Immature natural killer cell (primary cell): Measurements from ENCODE around the gene COL23A1. TPM values are rescaled to one million over a fixed set of nuclear protein-coding genes. Genes with fewer than 3 reads are reported as not detected.

Experiments used
- DNase-seq, 3 donors: peaks; one replicate each; pipeline ENCODE4 v3.0.0; 2022; ENCODE audit warnings: mixed read lengths in 1 of 3
- H3K27ac Mint-ChIP-seq, 6 donors: one replicate each; pipeline ENCODE4 v1.8.0; 2020; ENCODE audit warnings: mixed read lengths in 6 of 6, mild to moderate bottlenecking in 5 of 6, inconsistent platforms in 4 of 6, moderate library complexity in 3 of 6
- H3K27me3 Mint-ChIP-seq, 3 donors: one replicate each; pipeline ENCODE4 v1.8.0; 2020 to 2021; ENCODE audit warnings: low read depth in 3 of 3, mild to moderate bottlenecking in 3 of 3, mixed read lengths in 3 of 3, moderate library complexity in 3 of 3, inconsistent platforms in 1 of 3
- H3K36me3 Mint-ChIP-seq, 3 donors: one replicate each; pipeline ENCODE4 v1.8.0; 2020; ENCODE audit warnings: mixed read lengths in 3 of 3, inconsistent platforms in 2 of 3, mild to moderate bottlenecking in 2 of 3
- H3K4me1 Mint-ChIP-seq, 2 donors: one replicate each; pipeline ENCODE4 v1.8.0; 2020; ENCODE audit warnings: inconsistent platforms in 2 of 2, mild to moderate bottlenecking in 2 of 2, mixed read lengths in 2 of 2, moderate library complexity in 1 of 2
- H3K4me3 Mint-ChIP-seq, 5 donors: one replicate each; pipeline ENCODE4 v1.8.0; 2020; ENCODE audit warnings: mild to moderate bottlenecking in 5 of 5, mixed read lengths in 5 of 5, inconsistent platforms in 3 of 5, moderate library complexity in 3 of 5
- H3K9me3 Mint-ChIP-seq, 6 donors: one replicate each; pipeline ENCODE4 v1.8.0; 2020; ENCODE audit warnings: mild to moderate bottlenecking in 6 of 6, mixed read lengths in 6 of 6, inconsistent platforms in 4 of 6, moderate library complexity in 3 of 6
- polyA plus RNA-seq, 3 donors: library from polyadenylated mRNA; unstranded; fragments of 300-500 nt; fragmentation: Illumina TruSeq; gene quantifications; one replicate each; pipeline ENCODE4 v1.2.3, GENCODE V29; 2021

COL23A1 gene
- polyA plus RNA-seq, 3 donors from 2014 or later: 0.40 to 0.78 TPM; not detected in 1

DNA sequence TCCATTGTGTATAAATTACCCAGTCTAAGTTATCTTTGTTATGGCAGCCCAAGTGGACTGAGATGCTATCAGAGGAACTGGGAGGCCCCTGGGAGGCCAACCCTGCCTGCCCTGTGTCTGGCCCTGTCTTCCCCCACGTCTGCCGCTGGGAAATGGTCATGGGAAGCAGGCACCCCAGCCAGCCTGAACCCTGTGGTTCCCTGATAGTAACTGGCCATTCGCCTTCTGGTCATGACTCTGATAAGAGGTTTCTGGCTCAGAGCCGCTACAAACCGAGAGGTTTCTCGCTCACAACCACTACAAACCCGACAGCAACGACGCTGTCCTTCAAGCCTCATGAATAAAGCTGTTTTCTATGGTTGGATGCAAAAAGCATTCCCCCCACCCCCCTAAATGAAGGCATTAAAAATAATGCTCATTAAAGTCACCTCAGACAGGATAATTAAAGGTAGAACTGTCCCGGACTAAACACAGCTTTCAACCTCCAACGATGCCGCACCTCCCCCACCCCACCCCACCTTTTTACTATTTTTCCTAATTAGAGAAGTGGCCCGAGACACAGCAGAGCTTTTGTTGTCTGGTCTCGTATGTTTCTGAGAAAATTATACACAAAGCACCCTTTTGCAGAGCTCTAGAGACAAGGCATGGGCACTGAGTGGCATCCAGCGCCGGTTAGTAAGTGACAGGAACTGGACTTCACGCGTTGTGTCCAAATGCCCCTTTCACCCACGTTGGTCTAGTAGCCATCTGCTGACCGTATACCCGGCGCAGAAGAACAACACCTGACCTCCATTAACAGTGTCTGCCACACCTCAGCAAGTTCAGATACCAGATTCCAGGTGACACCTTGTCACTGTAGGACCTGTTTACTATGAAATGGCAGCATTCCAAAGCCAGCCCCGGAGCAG is 140.8 kb downstream of the COL23A1 start:
- DNase-seq: no peak
- Mint-ChIP-seq H3K9me3 (no peaks in the 10 kb centered on the region), H3K27me3 (peaks cover 1 to 6% (median 3%) of the 10 kb centered on the region in 3 donors), H3K4me3 (no peak overlapping the region), H3K36me3 (no peaks in the 10 kb centered on the region), H3K4me1 (no peaks in the 10 kb centered on the region), H3K27ac (no peak overlapping the region)

DNA sequence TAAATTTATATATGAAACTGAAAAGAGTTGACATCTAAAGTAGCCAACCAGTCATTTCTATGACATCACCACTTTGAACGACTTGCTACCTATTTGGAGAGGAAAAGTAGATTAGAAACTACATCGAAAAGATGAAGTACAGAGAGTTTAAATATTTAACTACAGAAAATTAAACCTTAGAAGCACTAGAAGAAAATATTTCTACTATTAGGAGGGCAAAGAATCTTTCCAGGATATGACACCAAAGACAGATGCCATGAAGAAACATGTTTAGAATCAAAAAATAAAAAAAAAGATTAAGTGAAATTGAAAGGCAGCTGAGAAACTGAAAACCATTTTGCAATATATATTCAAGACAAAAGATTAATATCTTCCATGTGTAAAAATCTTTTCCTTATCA is 144.7 kb downstream of the COL23A1 start:
- Mint-ChIP-seq H3K9me3 (no peaks in the 10 kb centered on the region), H3K27ac (no peak overlapping the region), H3K4me1 (no peaks in the 10 kb centered on the region), H3K27me3 (peaks cover 0 to 6% (median 3%) of the 10 kb centered on the region in 3 donors), H3K4me3 (no peak overlapping the region), H3K36me3 (no peaks in the 10 kb centered on the region)
- DNase-seq: no peak

DNA sequence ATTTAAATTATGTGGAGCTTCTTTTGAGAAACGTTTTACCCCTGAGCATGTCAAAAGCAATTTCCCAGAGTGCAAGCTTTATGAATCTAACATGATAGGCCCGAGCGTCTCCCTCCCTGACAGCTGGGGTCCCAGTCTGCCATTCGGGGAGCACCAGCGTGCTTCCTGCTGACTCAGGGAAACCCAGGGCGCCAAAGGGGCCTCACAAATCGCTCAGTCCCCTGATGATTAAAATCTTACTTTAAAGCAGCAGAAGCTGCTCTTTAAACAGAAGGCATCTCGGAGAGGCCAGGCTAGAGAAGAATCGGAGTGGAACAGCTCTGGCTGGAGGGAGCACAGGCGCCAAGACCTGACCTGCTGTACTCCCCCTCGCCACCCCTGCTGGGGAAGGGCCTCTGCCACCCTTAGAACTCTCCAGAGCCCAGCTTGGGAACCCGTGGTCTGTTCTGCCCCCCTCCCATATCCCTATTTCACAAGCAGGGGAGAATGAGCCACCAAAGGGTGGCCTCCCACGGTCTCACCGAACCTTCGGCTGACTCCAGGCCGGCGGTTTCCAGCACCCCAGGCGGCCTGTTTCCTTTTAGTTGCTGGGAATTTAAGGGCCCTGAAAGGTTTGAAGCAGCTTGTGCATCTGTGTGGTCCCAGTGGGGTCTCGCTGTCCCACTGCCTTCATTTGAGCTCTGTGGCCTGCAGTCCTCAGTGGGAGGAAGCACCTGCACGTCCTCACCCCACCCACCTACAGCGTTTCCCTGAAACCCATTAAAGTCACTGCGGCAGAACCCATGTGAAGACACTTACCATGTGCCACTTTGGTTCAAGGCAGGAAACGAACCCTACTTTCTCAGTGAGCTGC is 147.6 kb downstream of the COL23A1 start:
- Mint-ChIP-seq H3K4me3 (no peak overlapping the region), H3K27ac (no peak overlapping the region), H3K4me1 (no peaks in the 10 kb centered on the region), H3K27me3 (peaks cover 0 to 3% (median 2%) of the 10 kb centered on the region in 3 donors), H3K36me3 (no peaks in the 10 kb centered on the region), H3K9me3 (no peaks in the 10 kb centered on the region)
- no peak for DNase-seq

DNA sequence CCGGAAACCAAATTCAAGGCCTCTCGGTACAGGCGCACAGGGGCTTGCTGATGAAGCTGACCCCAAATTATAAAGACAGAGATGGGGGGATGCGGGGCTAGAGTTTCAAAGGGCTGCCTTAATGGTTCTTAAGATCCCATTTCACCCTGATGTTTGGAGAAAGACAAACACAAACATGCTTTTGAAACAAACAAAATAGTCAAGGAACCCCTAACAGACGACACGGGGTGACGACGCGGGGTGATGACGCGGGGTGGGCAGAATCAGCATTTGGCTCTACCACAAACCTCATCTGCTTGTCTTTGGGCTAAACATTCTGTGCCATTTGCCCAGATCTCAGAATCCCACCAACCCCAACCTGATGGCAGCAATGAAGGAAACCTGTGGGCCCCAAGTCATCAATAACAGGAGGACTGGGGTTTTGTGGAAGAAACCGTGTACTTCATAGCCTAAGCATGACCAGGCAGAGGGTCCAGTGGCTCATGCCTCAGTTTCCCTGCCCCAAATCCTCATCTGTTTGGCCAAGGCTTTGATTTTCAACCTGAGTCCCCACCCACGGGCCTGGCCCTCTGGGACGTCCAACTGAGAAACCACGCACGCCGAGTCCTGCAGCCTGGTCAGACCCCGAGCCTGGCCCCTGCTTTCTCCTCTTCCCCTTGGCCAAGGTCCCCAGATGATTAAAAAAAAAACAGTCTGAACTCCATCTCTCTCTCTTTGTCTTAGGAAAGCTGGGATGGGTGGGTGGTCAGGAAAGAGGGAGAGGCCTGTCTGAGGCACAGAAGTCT is 148.5 kb downstream of the COL23A1 start:
- Mint-ChIP-seq H3K4me3 (no peak overlapping the region), H3K9me3 (no peaks in the 10 kb centered on the region), H3K4me1 (no peaks in the 10 kb centered on the region), H3K27ac (no peak overlapping the region), H3K36me3 (no peaks in the 10 kb centered on the region), H3K27me3 (peaks cover 0 to 3% (median 0%) of the 10 kb centered on the region in 3 donors)
- no peak for DNase-seq

DNA sequence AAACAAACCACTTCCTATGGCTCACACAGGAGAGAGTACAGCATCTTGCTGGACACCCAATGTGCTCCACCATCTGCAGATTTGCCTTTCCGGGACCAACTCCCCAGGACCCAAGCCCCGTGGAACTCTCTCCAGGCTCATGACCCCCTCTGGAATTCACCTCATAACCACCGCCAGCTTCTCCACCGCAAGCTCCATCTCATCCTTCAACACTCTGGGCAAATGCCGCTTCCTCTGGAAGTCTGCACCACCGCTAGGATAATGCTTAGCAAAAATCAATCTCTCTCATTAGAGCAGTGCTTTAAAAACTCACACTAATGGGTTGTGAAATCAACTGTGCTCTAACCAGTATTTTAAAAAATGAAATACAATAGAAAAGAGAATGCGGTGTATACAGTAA is 150.0 kb downstream of the COL23A1 start:
- H3K4me3 Mint-ChIP-seq: no peak overlapping the region
- H3K9me3 Mint-ChIP-seq: no peaks in the 10 kb centered on the region
- peaks cover 0 to 3% (median 0%) of the 10 kb centered on the region in 3 donors for H3K27me3 Mint-ChIP-seq
- H3K4me1 Mint-ChIP-seq: no peaks in the 10 kb centered on the region
- no peak for DNase-seq
- no peaks in the 10 kb centered on the region for H3K36me3 Mint-ChIP-seq
- H3K27ac Mint-ChIP-seq: no peak overlapping the region

DNA sequence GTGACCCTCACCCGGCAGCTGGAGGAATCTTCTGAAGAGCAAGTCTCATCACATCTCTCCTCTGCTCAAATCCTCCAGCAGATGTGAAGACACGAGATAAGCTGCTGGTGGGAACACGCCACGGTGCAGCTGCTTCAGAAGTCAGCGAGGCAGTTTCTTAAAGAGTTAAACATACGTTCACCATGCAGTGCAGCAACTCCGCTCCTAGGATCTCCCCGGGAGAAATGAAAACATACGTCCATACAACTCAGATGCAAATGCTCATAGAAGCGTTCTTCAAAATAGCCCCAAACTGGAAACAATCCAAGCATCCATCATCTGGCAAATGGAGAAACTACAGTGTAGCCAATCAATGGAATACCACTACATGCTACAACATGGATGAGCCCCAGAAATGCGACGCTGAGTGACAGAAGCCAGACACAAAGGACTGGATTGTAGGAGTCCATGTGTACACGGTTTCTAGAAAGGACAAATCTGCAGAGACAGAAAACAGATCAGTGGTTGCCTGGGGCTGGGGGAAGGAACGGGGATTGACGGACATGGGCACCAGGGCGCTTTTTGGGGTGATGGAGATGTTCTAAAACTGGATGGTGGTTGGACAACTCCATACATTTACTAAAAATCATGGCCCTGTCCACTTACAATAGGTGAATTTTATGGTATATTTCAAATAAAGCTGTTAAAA is 150.6 kb downstream of the COL23A1 start:
- Mint-ChIP-seq H3K4me1 (no peaks in the 10 kb centered on the region), H3K9me3 (no peaks in the 10 kb centered on the region), H3K4me3 (no peak overlapping the region), H3K36me3 (no peaks in the 10 kb centered on the region), H3K27ac (no peak overlapping the region), H3K27me3 (peaks cover 0 to 3% (median 0%) of the 10 kb centered on the region in 3 donors)
- no peak for DNase-seq

DNA sequence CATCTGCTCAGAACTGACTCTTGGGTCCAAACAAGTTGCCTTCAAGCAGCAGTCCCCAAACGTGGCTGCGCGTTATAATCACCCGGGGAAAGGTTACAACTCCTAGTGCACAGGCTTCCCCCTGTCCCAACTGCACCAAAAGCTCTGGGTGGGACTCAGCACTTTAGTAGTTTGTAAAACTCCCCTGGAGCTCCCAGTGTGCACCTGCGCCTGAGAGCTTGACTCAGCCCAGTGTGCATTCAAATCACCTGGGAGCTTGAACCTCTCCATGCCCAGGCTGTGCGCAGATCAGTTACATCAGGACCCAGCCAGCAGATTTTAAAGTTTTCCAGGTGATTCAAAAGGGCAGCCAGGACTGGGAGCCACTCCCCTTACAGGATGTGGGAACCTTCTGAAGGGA is 151.4 kb downstream of the COL23A1 start:
- H3K27ac Mint-ChIP-seq: no peak overlapping the region
- H3K27me3 Mint-ChIP-seq: peaks cover 0 to 3% (median 0%) of the 10 kb centered on the region in 3 donors
- no peaks in the 10 kb centered on the region for H3K4me1 Mint-ChIP-seq
- H3K9me3 Mint-ChIP-seq: no peaks in the 10 kb centered on the region
- no peak overlapping the region for H3K4me3 Mint-ChIP-seq
- no peak for DNase-seq
- no peaks in the 10 kb centered on the region for H3K36me3 Mint-ChIP-seq

DNA sequence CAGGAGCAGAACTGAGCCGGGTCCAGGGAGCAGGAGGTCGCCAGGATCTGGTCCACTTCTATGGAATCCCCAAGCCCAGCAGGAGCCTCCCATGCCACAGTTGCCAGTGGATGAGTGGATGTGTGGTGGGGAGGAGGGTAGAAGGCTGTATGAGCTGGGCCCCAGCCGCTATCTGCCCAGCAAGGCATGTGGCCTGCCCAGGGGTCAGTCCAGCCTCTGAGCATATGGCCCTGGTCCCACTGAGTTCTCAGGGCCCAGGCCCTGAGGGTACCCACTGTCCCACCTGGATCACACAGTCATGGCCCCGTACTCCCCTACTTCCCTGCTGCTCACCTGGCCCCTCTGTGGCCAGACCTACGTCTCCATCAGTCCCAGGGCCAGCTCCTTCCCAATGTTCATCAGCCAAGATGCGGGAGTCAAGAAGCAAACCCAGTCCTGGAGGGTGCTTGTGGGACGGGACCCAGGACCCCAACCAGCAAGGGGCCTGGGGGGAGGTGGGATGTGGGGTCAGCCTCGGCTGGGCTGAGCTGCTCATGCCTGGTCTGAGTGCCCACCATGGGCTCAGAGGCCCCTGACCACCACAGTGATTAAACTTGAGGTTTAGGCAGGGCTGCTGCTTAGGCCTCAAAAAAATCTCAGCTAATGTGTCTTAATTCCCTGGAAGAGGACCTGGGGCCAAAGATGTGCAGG is 152.7 kb downstream of the COL23A1 start:
- peaks cover 0 to 3% (median 0%) of the 10 kb centered on the region in 3 donors for H3K27me3 Mint-ChIP-seq
- no peak overlapping the region for H3K27ac Mint-ChIP-seq
- no peak for DNase-seq
- no peaks in the 10 kb centered on the region for H3K9me3 Mint-ChIP-seq
- no peak overlapping the region for H3K4me3 Mint-ChIP-seq
- no peaks in the 10 kb centered on the region for H3K36me3 Mint-ChIP-seq
- no peaks in the 10 kb centered on the region for H3K4me1 Mint-ChIP-seq

DNA sequence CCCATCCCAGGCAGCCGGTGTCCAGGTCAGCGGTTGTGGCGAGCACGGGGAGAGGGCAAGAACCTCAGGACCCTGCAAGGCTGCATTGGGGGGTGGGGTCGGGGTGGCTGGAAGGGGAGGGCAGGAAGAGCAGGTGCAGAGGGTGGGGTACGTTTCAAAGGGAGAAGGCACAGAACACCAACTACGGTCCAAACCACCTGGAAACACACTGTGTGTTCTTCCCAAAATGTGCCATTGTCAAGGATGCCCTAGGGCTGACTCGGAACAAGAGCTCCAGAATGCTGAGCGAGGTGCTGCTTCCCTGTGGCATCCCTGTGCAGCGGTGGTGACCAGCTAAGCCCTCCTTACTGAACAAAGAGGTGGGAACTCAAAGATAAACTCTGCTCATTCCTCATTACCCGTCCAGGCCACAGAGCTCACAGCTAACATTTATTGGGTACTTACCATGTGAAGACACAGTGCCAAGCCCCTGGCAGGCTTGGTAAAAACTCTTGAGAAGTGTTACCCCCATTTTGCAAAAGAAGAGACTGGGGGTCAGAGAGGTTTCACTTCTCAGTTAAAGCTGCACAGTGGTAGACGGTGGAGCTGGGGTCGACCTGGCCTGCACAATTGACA is 153.8 kb downstream of the COL23A1 start:
- no peaks in the 10 kb centered on the region for H3K4me1 Mint-ChIP-seq
- H3K4me3 Mint-ChIP-seq: no peak overlapping the region
- H3K36me3 Mint-ChIP-seq: no peaks in the 10 kb centered on the region
- peaks cover 0 to 3% (median 0%) of the 10 kb centered on the region in 3 donors for H3K27me3 Mint-ChIP-seq
- DNase-seq: no peak
- H3K27ac Mint-ChIP-seq: no peak overlapping the region
- H3K9me3 Mint-ChIP-seq: no peaks in the 10 kb centered on the region

DNA sequence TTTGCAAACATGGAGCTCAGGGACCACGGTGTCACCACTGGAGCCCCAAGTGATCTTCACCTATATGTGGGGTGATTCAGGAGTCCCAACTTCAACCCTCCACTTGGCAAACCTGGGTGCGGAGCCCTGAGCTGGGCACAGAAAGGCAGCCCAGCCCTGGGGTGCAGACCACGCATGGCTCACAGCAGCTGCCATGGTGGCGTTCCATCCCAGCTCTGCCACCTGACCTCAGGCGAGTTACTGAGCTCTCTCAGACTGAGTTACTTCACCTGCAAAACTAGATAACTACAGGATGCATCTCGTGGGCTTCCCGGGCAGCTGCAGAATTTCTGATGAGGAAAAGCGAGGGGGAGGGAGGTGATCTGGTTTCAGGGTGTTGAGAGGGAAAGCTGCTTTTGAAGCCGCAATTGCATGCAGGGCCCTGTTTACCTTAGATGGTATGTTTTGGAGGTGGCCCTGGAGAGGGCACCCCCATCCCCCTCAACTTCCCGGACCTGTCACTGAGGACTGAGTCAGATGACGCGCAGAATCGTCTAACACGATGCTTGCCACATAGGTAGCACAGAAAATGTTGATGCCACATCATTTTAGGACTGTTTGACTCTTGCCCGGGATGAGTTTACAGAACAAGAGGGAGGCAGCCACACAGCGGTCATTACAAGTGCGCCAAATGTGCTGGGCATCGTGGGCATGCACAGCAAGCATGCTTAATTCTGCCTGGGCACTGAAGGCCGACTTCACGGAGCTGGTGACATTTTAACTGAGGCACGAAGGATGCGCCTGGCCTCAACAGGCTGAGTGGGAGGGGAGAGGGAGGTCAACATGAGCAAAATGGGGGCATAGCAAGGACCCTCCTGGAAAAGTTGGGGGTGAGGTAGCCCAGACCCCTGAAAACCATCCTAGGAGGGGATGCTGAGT is 154.6 kb downstream of the COL23A1 start:
- Mint-ChIP-seq H3K4me1 (no peaks in the 10 kb centered on the region), H3K36me3 (no peaks in the 10 kb centered on the region), H3K4me3 (no peak overlapping the region), H3K27me3 (peaks cover 0 to 2% (median 1%) of the 10 kb centered on the region in 3 donors), H3K27ac (no peak overlapping the region), H3K9me3 (no peaks in the 10 kb centered on the region)
- no peak for DNase-seq

DNA sequence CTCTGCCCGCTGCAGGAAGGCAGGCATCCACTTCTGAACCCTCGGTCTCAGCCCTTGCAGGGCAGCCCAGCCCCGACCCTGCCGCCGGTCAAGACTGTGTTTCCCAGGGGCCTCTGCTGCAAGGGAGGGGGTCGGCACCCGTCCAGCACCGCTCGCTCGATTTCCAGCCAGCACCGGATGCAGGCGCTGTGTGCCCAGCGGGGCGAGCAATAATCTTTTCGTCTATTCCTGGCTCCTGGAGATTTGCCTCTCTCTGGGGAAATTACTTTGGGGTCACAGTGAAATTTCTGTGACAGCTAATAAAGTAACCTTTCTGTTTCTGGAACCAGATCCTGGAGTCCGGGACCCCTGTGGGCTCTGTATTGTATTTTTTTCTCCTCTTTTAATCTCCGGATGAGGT is 155.3 kb downstream of the COL23A1 start:
- H3K36me3 Mint-ChIP-seq: no peaks in the 10 kb centered on the region
- H3K27me3 Mint-ChIP-seq: peaks cover 0 to 2% (median 0%) of the 10 kb centered on the region in 3 donors
- H3K27ac Mint-ChIP-seq: no peak overlapping the region
- H3K9me3 Mint-ChIP-seq: no peaks in the 10 kb centered on the region
- H3K4me1 Mint-ChIP-seq: no peaks in the 10 kb centered on the region
- DNase-seq: no peak
- H3K4me3 Mint-ChIP-seq: no peak overlapping the region
